GM19023 (cell line): ENCODE data around the gene KRTAP12-3.
"Not testable (repeated sequence)": the region's sequence is repeated elsewhere in the genome, so short reads cannot be mapped to it uniquely, and the experiment has no call there.

ENCODE experiments used
- ATAC-seq: cut with Tn5 transposase; IDR thresholded peaks from one replicate; pipeline ENCODE4 v1.9.1; 2021; ENCODE audit warnings: mild to moderate bottlenecking, moderate library complexity; ENCODE audit not compliant: unreplicated experiment

KRTAP12-3 gene

GRCh38 chr21:44627181-44627822 lies 30.4 kb upstream of the KRTAP12-3 start:
- not testable (repeated sequence) for ATAC-seq

GRCh38 chr21:44627831-44628233 lies 29.9 kb upstream of the KRTAP12-3 start:
- ATAC-seq, result not testable (repeated sequence)

- no peak for ATAC-seq
Measured at GRCh38 chr21:44628707-44629391, 28.9 kb upstream of the KRTAP12-3 start.

- no peak for ATAC-seq
Measured at GRCh38 chr21:44630440-44630839, 27.3 kb upstream of the KRTAP12-3 start.

- ATAC-seq, result no peak
Measured at GRCh38 chr21:44632067-44632466, 25.7 kb upstream of the KRTAP12-3 start.

GRCh38 chr21:44636209-44637017 lies 21.3 kb upstream of the KRTAP12-3 start:
- no peak for ATAC-seq

GRCh38 chr21:44637018-44637850 lies 20.5 kb upstream of the KRTAP12-3 start, which contains the start of gene KRTAP10-10:
Gene KRTAP10-10 (plus strand): TSS chr21:44637356. CDS start chr21:44637418, 62 bp downstream.
- no peak for ATAC-seq

- ATAC-seq, result not testable (repeated sequence)
Measured at GRCh38 chr21:44637851-44638348, 19.8 kb upstream of the KRTAP12-3 start.

GRCh38 chr21:44638506-44639330 lies 19.0 kb upstream of the KRTAP12-3 start:
- not testable (repeated sequence) for ATAC-seq

GRCh38 chr21:44639331-44639655 lies 18.4 kb upstream of the KRTAP12-3 start:
- ATAC-seq, result no peak

- ATAC-seq, result no peak
Measured at GRCh38 chr21:44640761-44641160, 17.0 kb upstream of the KRTAP12-3 start.

GRCh38 chr21:44643741-44644310 lies 13.9 kb upstream of the KRTAP12-3 start:
- ATAC-seq, result no peak

GRCh38 chr21:44644878-44645277 lies 12.9 kb upstream of the KRTAP12-3 start:
- ATAC-seq, result no peak

- not testable (repeated sequence) for ATAC-seq
Measured at GRCh38 chr21:44646366-44647221, 11.1 kb upstream of the KRTAP12-3 start, which contains the start of gene KRTAP10-11. Gene KRTAP10-11 (plus strand): TSS chr21:44646414. CDS start chr21:44646459, 45 bp downstream.

GRCh38 chr21:44647222-44647552 lies 10.5 kb upstream of the KRTAP12-3 start:
- ATAC-seq, result no peak

- ATAC-seq, result no peak
Measured at GRCh38 chr21:44648557-44649311, 9.0 kb upstream of the KRTAP12-3 start.

GRCh38 chr21:44649521-44650100 lies 8.1 kb upstream of the KRTAP12-3 start:
- no peak for ATAC-seq
